Neuron (in vitro differentiated cells): ENCODE measurements around the gene ORC2.
A peak's percentile ranks its signal among the peaks of the same experiment; 100 is the strongest.
"Not testable (repeated sequence)": the region's sequence is repeated elsewhere in the genome, so short reads cannot be mapped to it uniquely, and the experiment has no call there.

ENCODE experiments used
- H2AFZ ChIP-seq: one replicate; pipeline ENCODE4 v1.6.1; 2013; ENCODE audit warnings: low read depth, mild to moderate bottlenecking, inconsistent platforms, low read length, moderate library complexity
- H3K27me3 ChIP-seq: one replicate; pipeline ENCODE4 v1.6.1; 2013; ENCODE audit warnings: low read length; ENCODE audit not compliant: insufficient read depth
- H3K36me3 ChIP-seq: one replicate; pipeline ENCODE4 v1.6.1; 2013; ENCODE audit warnings: low read length; ENCODE audit not compliant: insufficient read depth
- H3K4me1 ChIP-seq: one replicate; pipeline ENCODE4 v1.6.1; 2013; ENCODE audit warnings: low read length; ENCODE audit not compliant: insufficient read depth
- H3K4me3 ChIP-seq: 2 replicates; pipeline ENCODE4 v1.5.1; 2013; ENCODE audit warnings: mild to moderate bottlenecking, low read length, moderate library complexity
- H3K9me3 ChIP-seq: one replicate; pipeline ENCODE4 v1.6.1; 2013; ENCODE audit warnings: low read length

Gene ORC2

GRCh38 chr2:200964498-200964897 lies 1.0 kb upstream of the ORC2 start:
- peak overlapping the region; percentile 77 for H3K4me3 ChIP-seq
- peak overlapping the region; percentile 71 for H2AFZ ChIP-seq
- peaks cover 4% of the 10 kb centered on the region for H3K36me3 ChIP-seq
- peaks cover 21% of the 10 kb centered on the region for H3K4me1 ChIP-seq
- no peaks in the 10 kb centered on the region for H3K9me3 ChIP-seq
- H3K27me3 ChIP-seq: no peaks in the 10 kb centered on the region

- not testable (repeated sequence) for H3K36me3 ChIP-seq, H3K27me3 ChIP-seq, H3K9me3 ChIP-seq
- peak overlapping the region; percentile 71 for H2AFZ ChIP-seq
- peaks cover 21% of the 10 kb centered on the region for H3K4me1 ChIP-seq
- H3K4me3 ChIP-seq: peak overlapping the region; percentile 77
Measured at GRCh38 chr2:200963918-200964252, 425 bp upstream of the ORC2 start.

- no peaks in the 10 kb centered on the region for H3K27me3 ChIP-seq
- H2AFZ ChIP-seq: peak overlapping the region; percentile 71
- H3K9me3 ChIP-seq: no peaks in the 10 kb centered on the region
- peaks cover 16% of the 10 kb centered on the region for H3K36me3 ChIP-seq
- H3K4me1 ChIP-seq: peaks cover 21% of the 10 kb centered on the region
- peak overlapping the region; percentile 77 for H3K4me3 ChIP-seq
Measured at GRCh38 chr2:200962811-200963123, 693 bp downstream of the ORC2 start.

DNA sequence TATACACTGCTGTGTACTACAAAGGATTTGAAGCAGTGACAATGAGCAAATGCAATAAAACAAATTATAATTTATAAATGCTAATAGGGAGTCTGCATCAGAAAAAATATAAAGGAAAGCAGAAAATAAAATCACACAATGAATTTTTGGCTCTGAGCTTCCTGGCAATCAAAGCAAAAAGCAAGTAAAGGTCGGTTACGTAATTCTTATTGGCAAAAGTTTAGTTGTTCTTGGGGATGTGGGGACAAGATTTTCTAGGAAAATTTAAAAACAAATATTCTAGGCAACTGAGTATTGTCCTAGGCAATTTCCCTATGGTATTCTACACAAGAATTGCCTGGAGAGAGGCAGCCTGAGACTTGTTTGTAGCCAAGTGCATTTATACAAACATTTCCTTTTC lies 1.8 kb downstream of the ORC2 start:
- Histone ChIP-seq H3K9me3 (no peaks in the 10 kb centered on the region), H3K4me1 (peaks cover 21% of the 10 kb centered on the region), H2AFZ (no peak overlapping the region), H3K36me3 (peaks cover 22% of the 10 kb centered on the region), H3K4me3 (no peak overlapping the region), H3K27me3 (no peaks in the 10 kb centered on the region)

DNA sequence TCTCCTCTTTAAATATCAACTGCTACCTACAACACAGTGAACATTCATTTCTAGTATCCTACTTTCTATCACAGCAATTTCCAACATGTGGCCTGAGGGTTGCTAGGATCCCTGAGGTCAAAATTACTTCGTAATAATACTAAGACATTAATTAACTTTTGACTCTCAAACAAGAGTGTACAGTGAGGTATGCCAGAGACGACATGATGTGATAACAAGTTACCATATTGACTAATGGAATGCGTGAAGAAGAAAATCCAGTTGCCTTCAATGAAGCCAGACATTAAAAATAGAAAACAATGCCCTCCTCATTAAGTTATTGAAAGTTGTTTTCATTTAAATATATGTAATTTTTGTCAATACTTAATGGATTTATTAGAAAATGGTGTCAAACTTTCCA lies 13.1 kb downstream of the ORC2 start:
- Histone ChIP-seq H3K27me3 (no peaks in the 10 kb centered on the region), H3K4me3 (no peak overlapping the region), H3K9me3 (no peaks in the 10 kb centered on the region), H3K36me3 (peaks cover 64% of the 10 kb centered on the region), H3K4me1 (no peaks in the 10 kb centered on the region), H2AFZ (no peak overlapping the region)

- H2AFZ ChIP-seq: no peak overlapping the region
- no peaks in the 10 kb centered on the region for H3K9me3 ChIP-seq
- peaks cover 59% of the 10 kb centered on the region for H3K36me3 ChIP-seq
- H3K4me1 ChIP-seq: no peaks in the 10 kb centered on the region
- H3K27me3 ChIP-seq: no peaks in the 10 kb centered on the region
- H3K4me3 ChIP-seq: no peak overlapping the region
Measured at GRCh38 chr2:200945395-200945729, 18.1 kb downstream of the ORC2 start.

GRCh38 chr2:200944467-200945394 lies 18.7 kb downstream of the ORC2 start:
- Histone ChIP-seq H3K9me3 (no peaks in the 10 kb centered on the region), H3K4me3 (no peak overlapping the region), H2AFZ (no peak overlapping the region), H3K36me3 (peaks cover 64% of the 10 kb centered on the region), H3K4me1 (no peaks in the 10 kb centered on the region), H3K27me3 (no peaks in the 10 kb centered on the region)

- Histone ChIP-seq H3K27me3 (no peaks in the 10 kb centered on the region), H2AFZ (no peak overlapping the region), H3K4me3 (no peak overlapping the region), H3K9me3 (no peaks in the 10 kb centered on the region), H3K36me3 (peaks cover 64% of the 10 kb centered on the region), H3K4me1 (no peaks in the 10 kb centered on the region)
Measured at GRCh38 chr2:200943527-200944105, 19.8 kb downstream of the ORC2 start.

DNA sequence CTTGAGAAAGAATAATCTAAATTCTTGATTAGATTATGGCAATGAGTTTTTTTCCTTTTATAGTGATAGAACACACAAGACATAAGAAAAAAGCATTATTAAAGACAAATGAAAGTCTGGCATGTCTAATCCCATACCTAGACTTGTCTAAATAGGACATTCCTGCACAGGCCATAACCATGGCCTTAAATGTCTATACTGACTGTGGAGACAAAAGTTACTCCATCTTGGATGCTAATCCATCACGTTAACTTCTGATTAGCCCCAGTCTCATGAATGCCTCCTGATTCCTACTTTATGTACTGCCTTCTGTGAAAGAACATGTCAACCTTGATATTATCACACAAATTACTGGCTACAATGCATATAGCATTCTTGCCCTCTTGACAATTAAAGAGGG lies 23.6 kb downstream of the ORC2 start:
- Histone ChIP-seq H3K36me3 (peaks cover 67% of the 10 kb centered on the region), H2AFZ (no peak overlapping the region), H3K4me3 (no peak overlapping the region), H3K27me3 (no peaks in the 10 kb centered on the region), H3K9me3 (no peaks in the 10 kb centered on the region), H3K4me1 (no peaks in the 10 kb centered on the region)

- no peak overlapping the region for H2AFZ ChIP-seq
Measured at GRCh38 chr2:200930947-200931626, 32.4 kb downstream of the ORC2 start.

GRCh38 chr2:200929334-200930249 lies 33.9 kb downstream of the ORC2 start:
- no peaks in the 10 kb centered on the region for H3K27me3 ChIP-seq
- H2AFZ ChIP-seq: no peak overlapping the region
- H3K36me3 ChIP-seq: peaks cover 55% of the 10 kb centered on the region
- H3K4me1 ChIP-seq: no peaks in the 10 kb centered on the region
- no peak overlapping the region for H3K4me3 ChIP-seq
- H3K9me3 ChIP-seq: no peaks in the 10 kb centered on the region

More at GRCh38 chr2:200930947-200931626, 32.4 kb downstream of the ORC2 start:
- H3K27me3 ChIP-seq: no peaks in the 10 kb centered on the region
- H3K4me3 ChIP-seq: no peak overlapping the region
- H3K36me3 ChIP-seq: peaks cover 61% of the 10 kb centered on the region
- no peaks in the 10 kb centered on the region for H3K9me3 ChIP-seq
- no peaks in the 10 kb centered on the region for H3K4me1 ChIP-seq

DNA sequence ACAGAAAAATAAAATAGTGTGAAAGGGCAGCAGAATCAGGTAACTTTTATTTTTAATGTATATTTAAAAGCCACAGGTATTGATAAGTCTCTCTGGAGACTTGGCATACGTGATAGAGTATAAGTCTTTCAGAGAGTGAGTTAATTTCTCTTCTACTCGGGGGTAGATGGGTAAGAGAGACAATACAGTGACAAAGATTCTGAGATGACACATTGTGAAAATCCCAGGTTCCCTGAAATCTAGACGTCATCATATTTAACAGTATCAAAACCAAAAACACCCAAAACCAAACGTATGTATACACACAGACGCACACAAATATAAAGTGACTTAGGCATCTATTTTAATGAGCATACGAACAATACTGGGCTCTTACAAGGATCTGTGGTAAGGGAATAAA lies 41.0 kb downstream of the ORC2 start:
- H2AFZ ChIP-seq: no peak overlapping the region
- no peaks in the 10 kb centered on the region for H3K9me3 ChIP-seq
- no peaks in the 10 kb centered on the region for H3K4me1 ChIP-seq
- H3K27me3 ChIP-seq: no peaks in the 10 kb centered on the region
- no peak overlapping the region for H3K4me3 ChIP-seq
- peaks cover 57% of the 10 kb centered on the region for H3K36me3 ChIP-seq

DNA sequence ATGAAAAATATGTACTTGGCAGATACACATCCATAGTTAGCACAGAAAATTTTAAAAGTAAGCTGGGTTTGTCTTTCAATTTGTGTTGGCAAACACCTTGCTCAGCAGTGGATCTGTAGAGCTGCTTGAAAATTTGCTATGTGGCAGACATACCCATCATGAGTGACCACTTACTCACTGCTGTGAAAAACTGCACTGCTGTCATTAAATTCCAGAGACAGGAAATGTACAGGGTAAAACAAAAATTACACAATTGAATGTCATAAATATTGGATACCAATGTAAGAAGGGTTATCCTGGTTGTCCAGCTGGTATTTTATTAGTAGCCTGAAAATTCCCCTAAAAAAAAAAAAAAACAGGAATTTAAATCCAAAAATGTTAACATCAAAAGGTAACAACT lies 49.8 kb downstream of the ORC2 start:
- peaks cover 64% of the 10 kb centered on the region for H3K36me3 ChIP-seq
- H3K9me3 ChIP-seq: no peaks in the 10 kb centered on the region
- H2AFZ ChIP-seq: no peak overlapping the region
- H3K4me1 ChIP-seq: no peaks in the 10 kb centered on the region
- H3K27me3 ChIP-seq: no peaks in the 10 kb centered on the region
- no peak overlapping the region for H3K4me3 ChIP-seq
